Adrenal gland (tissue), 5 donors: ENCODE measurements around the gene ABHD15.

Experiments
- POLR2A ChIP-seq, 2 donors: fragments of 450-650 bp; IDR thresholded peaks; one replicate each; pipeline ENCODE4 v1.6.1; 2017; ENCODE audit warnings: antibody characterized with exemption in 2 of 2, mild to moderate bottlenecking in 2 of 2, moderate library complexity in 1 of 2
- TF ChIP-seq, protein P1 (sequence below), 6 experiments: fragments of 450-650 bp in 4 of 6; fragments of 200-600 bp in 2 of 6; sonication (generic) in 1 of 6; IDR thresholded peaks; 1 replicate in 5 of 6; 2 replicates in 1 of 6; pipeline versions ENCODE4 v1.5.1 to v1.8.0; 2016 to 2021; ENCODE audit warnings: antibody characterized with exemption in 6 of 6, mild to moderate bottlenecking in 2 of 6, moderate library complexity in 1 of 6
- donor health status: DM: no; HTN: no; CAD: no.

GRCh38 chr17:29577385-29578211 is 10.8 kb upstream of the ABHD15 start:
- TF ChIP-seq, protein P1, sequence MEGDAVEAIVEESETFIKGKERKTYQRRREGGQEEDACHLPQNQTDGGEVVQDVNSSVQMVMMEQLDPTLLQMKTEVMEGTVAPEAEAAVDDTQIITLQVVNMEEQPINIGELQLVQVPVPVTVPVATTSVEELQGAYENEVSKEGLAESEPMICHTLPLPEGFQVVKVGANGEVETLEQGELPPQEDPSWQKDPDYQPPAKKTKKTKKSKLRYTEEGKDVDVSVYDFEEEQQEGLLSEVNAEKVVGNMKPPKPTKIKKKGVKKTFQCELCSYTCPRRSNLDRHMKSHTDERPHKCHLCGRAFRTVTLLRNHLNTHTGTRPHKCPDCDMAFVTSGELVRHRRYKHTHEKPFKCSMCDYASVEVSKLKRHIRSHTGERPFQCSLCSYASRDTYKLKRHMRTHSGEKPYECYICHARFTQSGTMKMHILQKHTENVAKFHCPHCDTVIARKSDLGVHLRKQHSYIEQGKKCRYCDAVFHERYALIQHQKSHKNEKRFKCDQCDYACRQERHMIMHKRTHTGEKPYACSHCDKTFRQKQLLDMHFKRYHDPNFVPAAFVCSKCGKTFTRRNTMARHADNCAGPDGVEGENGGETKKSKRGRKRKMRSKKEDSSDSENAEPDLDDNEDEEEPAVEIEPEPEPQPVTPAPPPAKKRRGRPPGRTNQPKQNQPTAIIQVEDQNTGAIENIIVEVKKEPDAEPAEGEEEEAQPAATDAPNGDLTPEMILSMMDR (IDR thresholded peaks at IDR 0.05) = no peak
- no peak for TF ChIP-seq POLR2A (IDR thresholded peaks at IDR 0.05)
